Lower leg skin (tissue), 4 donors: Measurements from ENCODE around the gene KRAS. TPM values are rescaled to one million over a fixed set of nuclear protein-coding genes. Genes with fewer than 3 reads are reported as not detected.

Source experiments
- DNase-seq, 2 donors: peaks; one replicate each; pipeline ENCODE4 v3.0.0-alpha.2; 2019; ENCODE audit warnings: low spot score in 2 of 2
- H3K4me3 ChIP-seq: fragments of 200-600 bp; sonication (generic); 2 replicates; pipeline ENCODE4 v1.5.1; 2017; ENCODE audit warnings: mild to moderate bottlenecking, low read depth; ENCODE audit not compliant: poor library complexity, severe bottlenecking
- POLR2A ChIP-seq, 2 donors: fragments of 450-650 bp; IDR thresholded peaks; one replicate each; pipeline ENCODE4 v1.6.1; 2016 to 2017; ENCODE audit warnings: antibody characterized with exemption in 2 of 2, mild to moderate bottlenecking in 1 of 2, moderate library complexity in 1 of 2
- WGBS, 2 donors: methylation state at CpG; one replicate each; pipeline ENCODE4 v1.1.5; 2018; 5-methylcytosine and 5-hydroxymethylcytosine counted together
- intact Hi-C: fragments of 100-400 bp; cut with DNase I; formaldehyde crosslinking; loops from one replicate; pipeline ENCODE4 v1.15.0; 2023; ENCODE audit warnings: low total_unique reads
- total RNA-seq, 4 donors: library from RNA; depleted of rRNA; stranded (reverse); fragments of >200 nt; gene quantifications; one replicate each; pipeline ENCODE4 v1.1.0, GENCODE V29; 2016
- TF ChIP-seq, protein P1 (sequence below), 3 donors: fragments of 450-650 bp; IDR thresholded peaks; one replicate each; pipeline ENCODE4 v1.5.1; 2016; ENCODE audit warnings: antibody characterized with exemption in 3 of 3, mild to moderate bottlenecking in 3 of 3, moderate library complexity in 2 of 3

Gene KRAS
- total RNA-seq, 4 donors from 2014 or later = 12.0 to 20.7 (median 15.4) TPM

DNA sequence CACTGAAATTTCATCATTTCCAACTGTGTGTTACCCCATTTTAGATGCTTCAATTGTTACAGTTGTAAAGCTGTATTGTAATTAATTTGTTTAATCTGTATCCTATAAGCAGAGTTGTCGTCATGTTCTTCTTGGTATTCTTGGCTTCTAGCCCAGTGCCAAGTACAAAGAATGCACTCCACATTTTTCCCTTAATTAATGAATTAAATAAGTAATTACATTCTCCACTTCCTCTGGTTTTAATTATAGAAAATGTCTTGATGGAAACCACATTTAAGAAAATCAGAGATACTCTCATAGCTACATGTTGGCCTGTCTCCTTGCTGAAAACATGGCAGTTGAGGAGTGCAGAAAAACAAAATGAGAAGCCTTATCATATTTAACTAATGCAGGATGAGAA is 56.5 kb downstream of the KRAS start:
- DNase-seq = no peak
- TF ChIP-seq, protein P1, sequence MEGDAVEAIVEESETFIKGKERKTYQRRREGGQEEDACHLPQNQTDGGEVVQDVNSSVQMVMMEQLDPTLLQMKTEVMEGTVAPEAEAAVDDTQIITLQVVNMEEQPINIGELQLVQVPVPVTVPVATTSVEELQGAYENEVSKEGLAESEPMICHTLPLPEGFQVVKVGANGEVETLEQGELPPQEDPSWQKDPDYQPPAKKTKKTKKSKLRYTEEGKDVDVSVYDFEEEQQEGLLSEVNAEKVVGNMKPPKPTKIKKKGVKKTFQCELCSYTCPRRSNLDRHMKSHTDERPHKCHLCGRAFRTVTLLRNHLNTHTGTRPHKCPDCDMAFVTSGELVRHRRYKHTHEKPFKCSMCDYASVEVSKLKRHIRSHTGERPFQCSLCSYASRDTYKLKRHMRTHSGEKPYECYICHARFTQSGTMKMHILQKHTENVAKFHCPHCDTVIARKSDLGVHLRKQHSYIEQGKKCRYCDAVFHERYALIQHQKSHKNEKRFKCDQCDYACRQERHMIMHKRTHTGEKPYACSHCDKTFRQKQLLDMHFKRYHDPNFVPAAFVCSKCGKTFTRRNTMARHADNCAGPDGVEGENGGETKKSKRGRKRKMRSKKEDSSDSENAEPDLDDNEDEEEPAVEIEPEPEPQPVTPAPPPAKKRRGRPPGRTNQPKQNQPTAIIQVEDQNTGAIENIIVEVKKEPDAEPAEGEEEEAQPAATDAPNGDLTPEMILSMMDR (IDR thresholded peaks at IDR 0.05) = no peak
- TF ChIP-seq POLR2A (IDR thresholded peaks at IDR 0.05) = no peak
- 8 to 9% methylated on average over 1 of the region's 1 CpG for WGBS, 2 donors
- no peak overlapping the region for H3K4me3 ChIP-seq
- intact Hi-C loops = no loop called here

DNA sequence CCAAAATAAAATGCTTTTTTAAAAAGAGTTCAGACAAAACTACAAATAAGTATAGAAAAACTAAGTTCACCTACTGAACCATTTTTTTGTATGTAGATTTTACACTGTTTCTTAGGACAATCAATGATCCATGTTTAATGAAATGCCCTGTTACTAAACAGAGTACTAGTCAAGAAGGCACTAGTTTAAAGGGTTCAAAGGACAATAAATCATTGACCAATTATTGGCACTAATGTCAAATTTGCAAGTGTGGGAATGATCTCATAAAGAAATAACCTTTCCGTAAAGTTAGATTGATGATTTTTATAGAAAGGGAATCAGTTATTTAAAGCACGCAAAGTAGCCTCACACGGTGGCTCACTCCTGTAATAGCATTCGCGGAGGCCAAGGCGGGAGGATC is 59.9 kb downstream of the KRAS start:
- intact Hi-C loops = no loop called here
- H3K4me3 ChIP-seq = no peak overlapping the region

GRCh38 chr12:25189656-25190055 is 61.1 kb downstream of the KRAS start:
- no peak for DNase-seq
- intact Hi-C loops = no loop called here
- TF ChIP-seq, protein P1 (IDR thresholded peaks at IDR 0.05) = no peak
- TF ChIP-seq POLR2A (IDR thresholded peaks at IDR 0.05) = no peak
- H3K4me3 ChIP-seq = no peak overlapping the region

More for the DNA sequence above, 59.9 kb downstream of the KRAS start:
- DNase-seq = no peak
- TF ChIP-seq POLR2A (IDR thresholded peaks at IDR 0.05) = no peak
- TF ChIP-seq, protein P1 (IDR thresholded peaks at IDR 0.05) = no peak
- WGBS, 2 donors = 96 to 98% methylated on average over 6 of the region's 6 CpGs

GRCh38 chr12:25187781-25188180 is 62.9 kb downstream of the KRAS start:
- no peak for TF ChIP-seq POLR2A (IDR thresholded peaks at IDR 0.05)
- TF ChIP-seq, protein P1 (IDR thresholded peaks at IDR 0.05) = no peak
- no peak overlapping the region for H3K4me3 ChIP-seq
- DNase-seq = no peak
- intact Hi-C loops = no loop called here
- WGBS, 2 donors = 36 to 43% methylated on average over 2 of the region's 2 CpGs

- intact Hi-C loops = no loop called here
- TF ChIP-seq, protein P1 (IDR thresholded peaks at IDR 0.05) = no peak
- TF ChIP-seq POLR2A (IDR thresholded peaks at IDR 0.05) = no peak
- 48 to 53% methylated on average over 3 of the region's 3 CpGs for WGBS, 2 donors
- H3K4me3 ChIP-seq = no peak overlapping the region
- DNase-seq = no peak
Measured at GRCh38 chr12:25186788-25187402, 63.8 kb downstream of the KRAS start.
